HEK293T (cell line): ENCODE data around the gene CNPY3.
"Not testable (repeated sequence)": the region's sequence is repeated elsewhere in the genome, so short reads cannot be mapped to it uniquely, and the experiment has no call there.

ENCODE experiments used
- CTCF ChIA-PET: fragments of 350-600 bp; formaldehyde crosslinking; extraction: SDS; loops from one replicate; lab custom pipeline; 2021; ENCODE audit warnings: antibody characterized with exemption, inconsistent platforms; lab: Yijun Ruan, JAX
- POLR2A ChIA-PET: fragments of 350-600 bp; formaldehyde crosslinking; extraction: SDS; loops from one replicate; lab custom pipeline; 2020; ENCODE audit warnings: antibody characterized with exemption, inconsistent platforms; lab: Yijun Ruan, JAX
- DNase-seq: peaks from one replicate; pipeline ENCODE4 v3.0.0; 2012; ENCODE audit warnings: mixed read lengths; ENCODE audit errors: extremely low spot score
- ARNT ChIP-seq: fragments of 450-650 bp; IDR thresholded peaks from 2 replicates; pipeline ENCODE4 v1.6.1; 2017; ENCODE audit warnings: mild to moderate bottlenecking
- BHLHE40 ChIP-seq: fragments of 450-650 bp; IDR thresholded peaks from 2 replicates; pipeline ENCODE4 v1.6.1; 2016; ENCODE audit warnings: mild to moderate bottlenecking, moderate library complexity, borderline replicate concordance
- CTBP1 ChIP-seq: fragments of 450-650 bp; IDR thresholded peaks from 2 replicates; pipeline ENCODE4 v1.6.1; 2016; ENCODE audit warnings: borderline replicate concordance
- ELF4 ChIP-seq: fragments of 450-650 bp; IDR thresholded peaks from 2 replicates; pipeline ENCODE4 v1.6.1; 2017; ENCODE audit warnings: antibody characterized with exemption
- FOXA1 ChIP-seq: fragments of 450-650 bp; IDR thresholded peaks from 2 replicates; pipeline ENCODE4 v1.6.1; 2016; ENCODE audit warnings: mild to moderate bottlenecking
- FOXK2 ChIP-seq: fragments of 450-650 bp; IDR thresholded peaks from 2 replicates; pipeline ENCODE4 v1.6.1; 2016; ENCODE audit warnings: mild to moderate bottlenecking
- FOXM1 ChIP-seq: fragments of 450-650 bp; IDR thresholded peaks from 2 replicates; pipeline ENCODE4 v1.6.1; 2017; ENCODE audit warnings: mild to moderate bottlenecking, borderline replicate concordance
- HDGF ChIP-seq: fragments of 450-650 bp; IDR thresholded peaks from 2 replicates; pipeline ENCODE4 v1.6.1; 2017; ENCODE audit warnings: antibody characterized with exemption, borderline replicate concordance
- L3MBTL2 ChIP-seq: fragments of 450-650 bp; conservative IDR thresholded peaks from 2 replicates; pipeline ENCODE4 v1.6.1; 2016; ENCODE audit warnings: mild to moderate bottlenecking
- LEF1 ChIP-seq: fragments of 450-650 bp; IDR thresholded peaks from 2 replicates; pipeline ENCODE4 v1.6.1; 2017; ENCODE audit warnings: mild to moderate bottlenecking, borderline replicate concordance
- NFRKB ChIP-seq: fragments of 450-650 bp; IDR thresholded peaks from 2 replicates; pipeline ENCODE4 v1.6.1; 2016; ENCODE audit warnings: mild to moderate bottlenecking, moderate library complexity
- PKNOX1 ChIP-seq: fragments of 450-650 bp; IDR thresholded peaks from 2 replicates; pipeline ENCODE4 v1.6.1; 2016
- SP1 ChIP-seq: fragments of 450-650 bp; IDR thresholded peaks from 2 replicates; pipeline ENCODE4 v1.6.1; 2017
- SUZ12 ChIP-seq: fragments of 450-650 bp; IDR thresholded peaks from 2 replicates; pipeline ENCODE4 v1.6.1; 2016; ENCODE audit warnings: mild to moderate bottlenecking
- TARDBP ChIP-seq: fragments of 450-650 bp; IDR thresholded peaks from 2 replicates; pipeline ENCODE4 v1.6.1; 2016
- ZNF384 ChIP-seq: fragments of 450-650 bp; IDR thresholded peaks from 2 replicates; pipeline ENCODE4 v1.6.1; 2016

CNPY3 gene

GRCh38 chr6:42938987-42939809 lies 9.9 kb downstream of the CNPY3 start:
- TF ChIP-seq LEF1 = no peak
- no peak for TF ChIP-seq CTBP1
- no peak for TF ChIP-seq HDGF
- TF ChIP-seq SP1 = no peak
- no peak for TF ChIP-seq FOXM1
- TF ChIP-seq L3MBTL2 = no peak
- TF ChIP-seq ARNT = no peak
- no peak for TF ChIP-seq FOXK2
- no peak for TF ChIP-seq TARDBP
- no peak for TF ChIP-seq ZNF384
- no peak for TF ChIP-seq BHLHE40
- TF ChIP-seq ELF4 = no peak
- TF ChIP-seq NFRKB = no peak
- TF ChIP-seq PKNOX1 = no peak
- no peak for TF ChIP-seq FOXA1
- TF ChIP-seq SUZ12 = no peak
- ChIA-PET POLR2A (interaction anchor here (0.8 to 3.1 kb wide), 2 partner anchors 10 to 39 kb away, joined by 3 to 31 read pairs; partner anchors contain the start of genes CNPY3 and PEX6), CTCF (no interaction called here)
- DNase-seq = no peak

GRCh38 chr6:42939810-42940167 lies 10.5 kb downstream of the CNPY3 start:
- CTCF ChIA-PET = no interaction called here
- no peak for DNase-seq
- TF ChIP-seq NFRKB (no peak), LEF1 (no peak), ELF4 (no peak), SUZ12 (no peak), TARDBP (no peak), ZNF384 (no peak), FOXA1 (no peak), SP1 (no peak), HDGF (no peak), CTBP1 (no peak), FOXM1 (no peak), ARNT (no peak), PKNOX1 (no peak)
- POLR2A ChIA-PET = interaction anchor here (3.1 kb wide), 1 partner anchor 10 kb away, joined by 31 read pairs; the partner anchor contains the start of gene CNPY3

- ChIA-PET POLR2A (interaction anchor here (1.1 to 3.1 kb wide), 2 partner anchors 11 to 43 kb away, joined by 5 to 31 read pairs; partner anchors contain the start of genes CNPY3 and PPP2R5D), CTCF (no interaction called here)
- no peak for TF ChIP-seq CTBP1
- TF ChIP-seq SUZ12 = no peak
- TF ChIP-seq BHLHE40 = no peak
- TF ChIP-seq FOXA1 = no peak
- TF ChIP-seq FOXM1 = no peak
- no peak for TF ChIP-seq L3MBTL2
- TF ChIP-seq ARNT = no peak
- no peak for TF ChIP-seq NFRKB
- TF ChIP-seq LEF1 = no peak
- no peak for TF ChIP-seq ELF4
- no peak for TF ChIP-seq FOXK2
- no peak for TF ChIP-seq HDGF
- no peak for TF ChIP-seq TARDBP
- no peak for TF ChIP-seq SP1
- TF ChIP-seq ZNF384 = no peak
- no peak for DNase-seq
Measured at GRCh38 chr6:42940493-42941045, 11.3 kb downstream of the CNPY3 start.

- CTCF ChIA-PET, DNase-seq: not testable (repeated sequence)
- POLR2A ChIA-PET = interaction anchor here (1.1 to 3.1 kb wide), 2 partner anchors 12 to 43 kb away, joined by 5 to 31 read pairs; partner anchors contain the start of genes CNPY3 and PPP2R5D
Measured at GRCh38 chr6:42941356-42941755, 12.1 kb downstream of the CNPY3 start.

- no peak for DNase-seq
- TF ChIP-seq HDGF (no peak), L3MBTL2 (no peak), FOXM1 (no peak), ZNF384 (no peak), FOXA1 (no peak), SUZ12 (no peak), TARDBP (no peak), CTBP1 (no peak), FOXK2 (no peak), SP1 (no peak)
- CTCF ChIA-PET = no interaction called here
- POLR2A ChIA-PET = interaction anchor here (1.5 kb wide), 1 partner anchor 37 kb away, joined by 4 read pairs; the partner anchor contains the start of gene PEX6
Measured at GRCh38 chr6:42942444-42942843, 13.2 kb downstream of the CNPY3 start.

- ChIA-PET CTCF (no interaction called here), POLR2A (no interaction called here)
- TF ChIP-seq ZNF384 (no peak), FOXK2 (no peak), BHLHE40 (no peak), NFRKB (no peak), SUZ12 (no peak), CTBP1 (no peak), HDGF (no peak), L3MBTL2 (no peak), FOXA1 (no peak), PKNOX1 (no peak), TARDBP (no peak), SP1 (no peak), ELF4 (no peak), LEF1 (no peak)
- no peak for DNase-seq
Measured at GRCh38 chr6:42947950-42948349, 18.7 kb downstream of the CNPY3 start.
